Measurements from ENCODE around the gene ZCCHC7.

DNA sequence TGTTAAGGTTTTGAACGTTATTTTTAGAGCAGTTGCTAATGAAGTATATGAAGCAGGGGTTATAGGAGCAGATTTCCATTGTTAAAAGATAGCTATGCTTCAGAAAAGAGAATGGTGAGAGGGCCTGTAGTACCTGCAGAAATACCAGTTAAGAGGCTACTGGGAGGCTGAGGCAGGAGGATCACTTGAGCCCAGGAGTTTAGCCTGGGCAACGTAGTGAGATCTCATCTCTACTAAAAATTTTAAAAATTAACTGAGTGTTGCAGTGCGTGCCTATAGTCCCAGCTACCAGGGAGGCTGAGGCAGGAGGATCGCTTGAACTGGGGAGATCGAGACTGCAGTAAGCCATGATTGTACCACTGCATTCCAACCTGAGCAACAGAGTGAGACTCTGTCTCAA, 148.8 kb downstream of the ZCCHC7 start:
- TF ChIP-seq, protein P1, sequence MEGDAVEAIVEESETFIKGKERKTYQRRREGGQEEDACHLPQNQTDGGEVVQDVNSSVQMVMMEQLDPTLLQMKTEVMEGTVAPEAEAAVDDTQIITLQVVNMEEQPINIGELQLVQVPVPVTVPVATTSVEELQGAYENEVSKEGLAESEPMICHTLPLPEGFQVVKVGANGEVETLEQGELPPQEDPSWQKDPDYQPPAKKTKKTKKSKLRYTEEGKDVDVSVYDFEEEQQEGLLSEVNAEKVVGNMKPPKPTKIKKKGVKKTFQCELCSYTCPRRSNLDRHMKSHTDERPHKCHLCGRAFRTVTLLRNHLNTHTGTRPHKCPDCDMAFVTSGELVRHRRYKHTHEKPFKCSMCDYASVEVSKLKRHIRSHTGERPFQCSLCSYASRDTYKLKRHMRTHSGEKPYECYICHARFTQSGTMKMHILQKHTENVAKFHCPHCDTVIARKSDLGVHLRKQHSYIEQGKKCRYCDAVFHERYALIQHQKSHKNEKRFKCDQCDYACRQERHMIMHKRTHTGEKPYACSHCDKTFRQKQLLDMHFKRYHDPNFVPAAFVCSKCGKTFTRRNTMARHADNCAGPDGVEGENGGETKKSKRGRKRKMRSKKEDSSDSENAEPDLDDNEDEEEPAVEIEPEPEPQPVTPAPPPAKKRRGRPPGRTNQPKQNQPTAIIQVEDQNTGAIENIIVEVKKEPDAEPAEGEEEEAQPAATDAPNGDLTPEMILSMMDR (conservative IDR thresholded peaks at IDR 0.05) = no peak
- TF ChIP-seq ZFX (IDR thresholded peaks at IDR 0.05) = no peak

All from C4-2B (cell line).